WTC11 (cell line): ENCODE results near the gene ZFAND3. TPM values are rescaled to one million over a fixed set of nuclear protein-coding genes. Genes with fewer than 3 reads are reported as not detected.

Source experiments
- ATAC-seq: fragments of 200-7000 bp; cut with Tn5 transposase; 2 replicates; pipeline ENCODE4 v1.10.0; 2021; ENCODE audit warnings: mild to moderate bottlenecking, moderate library complexity
- CTCF ChIA-PET: fragments of 300-600 bp; sonication (Branson Sonifier 250); formaldehyde crosslinking; loops from one replicate; lab custom pipeline; 2021; ENCODE audit warnings: antibody characterized with exemption; lab: Charles Lee
- POLR2A ChIA-PET: fragments of 350-600 bp; sonication (Branson Sonifier 250); formaldehyde crosslinking; loops from one replicate; lab custom pipeline; 2021; ENCODE audit warnings: antibody characterized with exemption; lab: Charles Lee
- DNase-seq: peaks from one replicate; pipeline ENCODE4 v3.0.0; 2021; ENCODE audit warnings: low spot score
- H3K27ac Mint-ChIP-seq: 2 replicates; pipeline ENCODE4 v1.8.0; 2021; ENCODE audit warnings: mixed read lengths
- H3K27me3 Mint-ChIP-seq: 2 replicates; pipeline ENCODE4 v1.8.0; 2021; ENCODE audit warnings: low read depth, mild to moderate bottlenecking, moderate library complexity, mixed read lengths
- H3K36me3 Mint-ChIP-seq: 2 replicates; pipeline ENCODE4 v1.8.0; 2021; ENCODE audit warnings: mixed read lengths
- H3K4me1 Mint-ChIP-seq: 2 replicates; pipeline ENCODE4 v1.8.0; 2022; ENCODE audit warnings: mixed read lengths
- H3K4me3 Mint-ChIP-seq: 2 replicates; pipeline ENCODE4 v1.8.0; 2021; ENCODE audit warnings: mild to moderate bottlenecking, moderate library complexity, mixed read lengths
- H3K9me3 Mint-ChIP-seq: 2 replicates; pipeline ENCODE4 v1.8.0; 2021; ENCODE audit warnings: mixed read lengths
- CBFB ChIP-seq: sonication (generic); formaldehyde crosslinking; IDR thresholded peaks from 2 replicates; pipeline ENCODE4 v1.8.1; 2022; ENCODE audit warnings: mild to moderate bottlenecking, low read depth, missing genetic modification reagents
- CREM ChIP-seq: sonication (generic); formaldehyde crosslinking; IDR thresholded peaks from 2 replicates; pipeline ENCODE4 v1.8.1; 2022; ENCODE audit warnings: mild to moderate bottlenecking, missing genetic modification reagents, moderate library complexity
- E2F5 ChIP-seq: sonication (generic); formaldehyde crosslinking; IDR thresholded peaks from 2 replicates; pipeline ENCODE4 v1.8.1; 2022; ENCODE audit warnings: mild to moderate bottlenecking, moderate library complexity, missing genetic modification reagents
- ELF4 ChIP-seq: sonication (generic); formaldehyde crosslinking; IDR thresholded peaks from 2 replicates; pipeline ENCODE4 v1.8.1; 2022; ENCODE audit warnings: low read depth, mild to moderate bottlenecking, moderate library complexity, missing genetic modification reagents
- EMX1 ChIP-seq: fragments of 250-450 bp; sonication (Bioruptor Pico); IDR thresholded peaks from 2 replicates; pipeline ENCODE4 v1.8.0; 2021; ENCODE audit warnings: mild to moderate bottlenecking
- ESRRA ChIP-seq: sonication (generic); formaldehyde crosslinking; IDR thresholded peaks from 2 replicates; pipeline ENCODE4 v1.8.1; 2022; ENCODE audit warnings: mild to moderate bottlenecking, missing genetic modification reagents, borderline replicate concordance
- GABPB1 ChIP-seq: sonication (generic); formaldehyde crosslinking; IDR thresholded peaks from 2 replicates; pipeline ENCODE4 v1.8.1; 2023; ENCODE audit warnings: mild to moderate bottlenecking, missing genetic modification reagents
- GTF2I ChIP-seq: fragments of 250-450 bp; sonication (Bioruptor Pico); conservative IDR thresholded peaks from 2 replicates; pipeline ENCODE4 v1.4.0; 2021; ENCODE audit warnings: mild to moderate bottlenecking
- HMGA2 ChIP-seq: fragments of 250-450 bp; sonication (Bioruptor Pico); IDR thresholded peaks from 2 replicates; pipeline ENCODE4 v1.4.0; 2021; ENCODE audit warnings: mild to moderate bottlenecking, moderate library complexity
- JUN ChIP-seq: sonication (generic); formaldehyde crosslinking; IDR thresholded peaks from 2 replicates; pipeline ENCODE4 v1.8.0; 2023; ENCODE audit warnings: mild to moderate bottlenecking, missing genetic modification reagents
- MLX ChIP-seq: sonication (generic); formaldehyde crosslinking; IDR thresholded peaks from 2 replicates; pipeline ENCODE4 v1.8.1; 2023; ENCODE audit warnings: mild to moderate bottlenecking, missing genetic modification reagents, moderate library complexity
- MYBL2 ChIP-seq: sonication (generic); formaldehyde crosslinking; IDR thresholded peaks from 2 replicates; pipeline ENCODE4 v1.8.1; 2023; ENCODE audit warnings: mild to moderate bottlenecking, moderate library complexity, missing genetic modification reagents
- NFATC4 ChIP-seq: fragments of 250-450 bp; sonication (Bioruptor Pico); IDR thresholded peaks from 2 replicates; pipeline ENCODE4 v1.9.0; 2021; ENCODE audit warnings: mild to moderate bottlenecking
- OVOL2 ChIP-seq: fragments of 250-450 bp; sonication (Bioruptor Pico); IDR thresholded peaks from 2 replicates; pipeline ENCODE4 v1.9.0; 2021; ENCODE audit warnings: mild to moderate bottlenecking, borderline replicate concordance
- RELA ChIP-seq: sonication (generic); formaldehyde crosslinking; IDR thresholded peaks from 2 replicates; pipeline ENCODE4 v1.8.1; 2022; ENCODE audit warnings: missing genetic modification reagents, mild to moderate bottlenecking, borderline replicate concordance
- SMAD3 ChIP-seq: sonication (generic); formaldehyde crosslinking; IDR thresholded peaks from 2 replicates; pipeline ENCODE4 v1.8.0; 2022; ENCODE audit warnings: missing genetic modification reagents, mild to moderate bottlenecking, borderline replicate concordance
- TEAD1 ChIP-seq: sonication (generic); formaldehyde crosslinking; IDR thresholded peaks from 2 replicates; pipeline ENCODE4 v1.8.0; 2022; ENCODE audit warnings: mild to moderate bottlenecking, missing genetic modification reagents
- TP53 ChIP-seq: sonication (generic); formaldehyde crosslinking; IDR thresholded peaks from 2 replicates; pipeline ENCODE4 v1.8.1; 2023; ENCODE audit warnings: mild to moderate bottlenecking, missing genetic modification reagents
- ZNF232 ChIP-seq: sonication (generic); formaldehyde crosslinking; IDR thresholded peaks from 2 replicates; pipeline ENCODE4 v1.8.0; 2022; ENCODE audit warnings: mild to moderate bottlenecking, missing genetic modification reagents
- ZNF317 ChIP-seq: sonication (generic); formaldehyde crosslinking; IDR thresholded peaks from 2 replicates; pipeline ENCODE4 v1.8.1; 2023; ENCODE audit warnings: low read depth, mild to moderate bottlenecking, moderate library complexity, missing genetic modification reagents, borderline replicate concordance
- total RNA-seq: library from RNA; stranded (reverse); gene quantifications from 3 replicates; pipeline ENCODE4 v1.2.3, GENCODE V29; 2021
- TF ChIP-seq, protein P1 (sequence below): sonication (generic); formaldehyde crosslinking; conservative IDR thresholded peaks from 2 replicates; pipeline ENCODE4 v1.8.1; 2023; ENCODE audit warnings: mild to moderate bottlenecking, low read depth, missing genetic modification reagents, moderate library complexity
- TF ChIP-seq, protein P2 (sequence below): sonication (generic); formaldehyde crosslinking; IDR thresholded peaks from 2 replicates; pipeline ENCODE4 v1.8.0; 2023; ENCODE audit warnings: mild to moderate bottlenecking, missing genetic modification reagents
- TF ChIP-seq, protein P3 (sequence below): sonication (generic); formaldehyde crosslinking; IDR thresholded peaks from 2 replicates; pipeline ENCODE4 v1.8.0; 2023; ENCODE audit warnings: missing genetic modification reagents
- TF ChIP-seq, protein P4 (sequence below): sonication (generic); formaldehyde crosslinking; IDR thresholded peaks from 2 replicates; pipeline ENCODE4 v1.8.0; 2022; ENCODE audit warnings: mild to moderate bottlenecking, missing genetic modification reagents
- TF ChIP-seq, protein P5 (sequence below): sonication (generic); formaldehyde crosslinking; IDR thresholded peaks from 2 replicates; pipeline ENCODE4 v1.8.1; 2022; ENCODE audit warnings: missing genetic modification reagents, borderline replicate concordance

ZFAND3 gene
- total RNA-seq, 1 experiment from 2014 or later = 50.3 TPM

- TF ChIP-seq, protein P1, sequence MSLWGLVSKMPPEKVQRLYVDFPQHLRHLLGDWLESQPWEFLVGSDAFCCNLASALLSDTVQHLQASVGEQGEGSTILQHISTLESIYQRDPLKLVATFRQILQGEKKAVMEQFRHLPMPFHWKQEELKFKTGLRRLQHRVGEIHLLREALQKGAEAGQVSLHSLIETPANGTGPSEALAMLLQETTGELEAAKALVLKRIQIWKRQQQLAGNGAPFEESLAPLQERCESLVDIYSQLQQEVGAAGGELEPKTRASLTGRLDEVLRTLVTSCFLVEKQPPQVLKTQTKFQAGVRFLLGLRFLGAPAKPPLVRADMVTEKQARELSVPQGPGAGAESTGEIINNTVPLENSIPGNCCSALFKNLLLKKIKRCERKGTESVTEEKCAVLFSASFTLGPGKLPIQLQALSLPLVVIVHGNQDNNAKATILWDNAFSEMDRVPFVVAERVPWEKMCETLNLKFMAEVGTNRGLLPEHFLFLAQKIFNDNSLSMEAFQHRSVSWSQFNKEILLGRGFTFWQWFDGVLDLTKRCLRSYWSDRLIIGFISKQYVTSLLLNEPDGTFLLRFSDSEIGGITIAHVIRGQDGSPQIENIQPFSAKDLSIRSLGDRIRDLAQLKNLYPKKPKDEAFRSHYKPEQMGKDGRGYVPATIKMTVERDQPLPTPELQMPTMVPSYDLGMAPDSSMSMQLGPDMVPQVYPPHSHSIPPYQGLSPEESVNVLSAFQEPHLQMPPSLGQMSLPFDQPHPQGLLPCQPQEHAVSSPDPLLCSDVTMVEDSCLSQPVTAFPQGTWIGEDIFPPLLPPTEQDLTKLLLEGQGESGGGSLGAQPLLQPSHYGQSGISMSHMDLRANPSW (CRISPR knock-in tag) = no peak
- TF ChIP-seq SMAD3 (CRISPR knock-in tag) (no peak), MYBL2 (CRISPR knock-in tag) (no peak)
- TF ChIP-seq, protein P2, sequence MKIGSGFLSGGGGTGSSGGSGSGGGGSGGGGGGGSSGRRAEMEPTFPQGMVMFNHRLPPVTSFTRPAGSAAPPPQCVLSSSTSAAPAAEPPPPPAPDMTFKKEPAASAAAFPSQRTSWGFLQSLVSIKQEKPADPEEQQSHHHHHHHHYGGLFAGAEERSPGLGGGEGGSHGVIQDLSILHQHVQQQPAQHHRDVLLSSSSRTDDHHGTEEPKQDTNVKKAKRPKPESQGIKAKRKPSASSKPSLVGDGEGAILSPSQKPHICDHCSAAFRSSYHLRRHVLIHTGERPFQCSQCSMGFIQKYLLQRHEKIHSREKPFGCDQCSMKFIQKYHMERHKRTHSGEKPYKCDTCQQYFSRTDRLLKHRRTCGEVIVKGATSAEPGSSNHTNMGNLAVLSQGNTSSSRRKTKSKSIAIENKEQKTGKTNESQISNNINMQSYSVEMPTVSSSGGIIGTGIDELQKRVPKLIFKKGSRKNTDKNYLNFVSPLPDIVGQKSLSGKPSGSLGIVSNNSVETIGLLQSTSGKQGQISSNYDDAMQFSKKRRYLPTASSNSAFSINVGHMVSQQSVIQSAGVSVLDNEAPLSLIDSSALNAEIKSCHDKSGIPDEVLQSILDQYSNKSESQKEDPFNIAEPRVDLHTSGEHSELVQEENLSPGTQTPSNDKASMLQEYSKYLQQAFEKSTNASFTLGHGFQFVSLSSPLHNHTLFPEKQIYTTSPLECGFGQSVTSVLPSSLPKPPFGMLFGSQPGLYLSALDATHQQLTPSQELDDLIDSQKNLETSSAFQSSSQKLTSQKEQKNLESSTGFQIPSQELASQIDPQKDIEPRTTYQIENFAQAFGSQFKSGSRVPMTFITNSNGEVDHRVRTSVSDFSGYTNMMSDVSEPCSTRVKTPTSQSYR (CRISPR knock-in tag) = no peak
- TF ChIP-seq, protein P3, sequence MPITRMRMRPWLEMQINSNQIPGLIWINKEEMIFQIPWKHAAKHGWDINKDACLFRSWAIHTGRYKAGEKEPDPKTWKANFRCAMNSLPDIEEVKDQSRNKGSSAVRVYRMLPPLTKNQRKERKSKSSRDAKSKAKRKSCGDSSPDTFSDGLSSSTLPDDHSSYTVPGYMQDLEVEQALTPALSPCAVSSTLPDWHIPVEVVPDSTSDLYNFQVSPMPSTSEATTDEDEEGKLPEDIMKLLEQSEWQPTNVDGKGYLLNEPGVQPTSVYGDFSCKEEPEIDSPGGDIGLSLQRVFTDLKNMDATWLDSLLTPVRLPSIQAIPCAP (CRISPR knock-in tag) = no peak
Measured at GRCh38 chr6:38018755-38019165, 199.2 kb downstream of the ZFAND3 start (continued).

DNA sequence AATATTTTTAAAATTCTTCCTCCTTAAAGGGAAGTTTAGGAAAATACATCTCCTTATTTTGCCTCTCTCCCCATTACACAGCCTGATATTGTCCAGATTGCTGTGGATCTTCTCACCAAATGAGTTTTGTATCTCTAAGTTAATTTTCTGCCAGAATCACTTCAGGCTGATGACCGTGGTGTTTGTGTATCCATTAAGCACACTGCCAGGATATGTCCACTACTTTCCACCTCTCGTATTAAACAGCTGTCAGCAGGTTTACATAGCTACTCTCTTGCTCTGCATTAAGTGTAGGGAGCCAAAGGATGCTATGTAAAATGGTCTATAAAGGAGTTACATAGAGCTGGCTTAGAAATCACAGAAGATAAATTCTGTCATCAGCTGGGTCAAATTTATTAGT, 201.1 kb downstream of the ZFAND3 start:
- POLR2A ChIA-PET = no interaction called here
- H3K9me3 Mint-ChIP-seq = peaks cover 18% of the 10 kb centered on the region
- H3K36me3 Mint-ChIP-seq = peaks cover 19% of the 10 kb centered on the region
- no peak for TF ChIP-seq E2F5
- TF ChIP-seq ESRRA = no peak
- no peak for TF ChIP-seq JUN (CRISPR knock-in tag)
- TF ChIP-seq RELA = no peak
- TF ChIP-seq MLX (CRISPR knock-in tag) = no peak
- TF ChIP-seq HMGA2 = no peak
- TF ChIP-seq NFATC4 (CRISPR knock-in tag) = no peak
- no peak for TF ChIP-seq TP53 (CRISPR knock-in tag)
- TF ChIP-seq, protein P4, sequence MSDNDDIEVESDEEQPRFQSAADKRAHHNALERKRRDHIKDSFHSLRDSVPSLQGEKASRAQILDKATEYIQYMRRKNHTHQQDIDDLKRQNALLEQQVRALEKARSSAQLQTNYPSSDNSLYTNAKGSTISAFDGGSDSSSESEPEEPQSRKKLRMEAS (CRISPR knock-in tag) = no peak
- TF ChIP-seq, protein P5, sequence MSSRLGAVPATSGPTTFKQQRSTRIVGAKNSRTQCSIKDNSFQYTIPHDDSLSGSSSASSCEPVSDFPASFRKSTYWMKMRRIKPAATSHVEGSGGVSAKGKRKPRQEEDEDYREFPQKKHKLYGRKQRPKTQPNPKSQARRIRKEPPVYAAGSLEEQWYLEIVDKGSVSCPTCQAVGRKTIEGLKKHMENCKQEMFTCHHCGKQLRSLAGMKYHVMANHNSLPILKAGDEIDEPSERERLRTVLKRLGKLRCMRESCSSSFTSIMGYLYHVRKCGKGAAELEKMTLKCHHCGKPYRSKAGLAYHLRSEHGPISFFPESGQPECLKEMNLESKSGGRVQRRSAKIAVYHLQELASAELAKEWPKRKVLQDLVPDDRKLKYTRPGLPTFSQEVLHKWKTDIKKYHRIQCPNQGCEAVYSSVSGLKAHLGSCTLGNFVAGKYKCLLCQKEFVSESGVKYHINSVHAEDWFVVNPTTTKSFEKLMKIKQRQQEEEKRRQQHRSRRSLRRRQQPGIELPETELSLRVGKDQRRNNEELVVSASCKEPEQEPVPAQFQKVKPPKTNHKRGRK (CRISPR knock-in tag) = no peak
- TF ChIP-seq CBFB (CRISPR knock-in tag) = no peak
- no peak for TF ChIP-seq CREM (CRISPR knock-in tag)
- no peak for TF ChIP-seq ELF4 (CRISPR knock-in tag)
- TF ChIP-seq GTF2I (CRISPR knock-in tag) = no peak
- TF ChIP-seq EMX1 (CRISPR knock-in tag) = no peak
- no peak for TF ChIP-seq ZNF232 (CRISPR knock-in tag)
- TF ChIP-seq OVOL2 = no peak
- TF ChIP-seq ZNF317 = no peak
- no peak for TF ChIP-seq GABPB1 (CRISPR knock-in tag)
- no peak for TF ChIP-seq TEAD1 (CRISPR knock-in tag)
- TF ChIP-seq, all 79 proteins: peak for 0
- no peak for ATAC-seq
- Mint-ChIP-seq H3K4me1 (peaks cover 7% of the 10 kb centered on the region; the same call in 1 of the 2 replicates), H3K27ac (no peak overlapping the region), H3K4me3 (no peak overlapping the region), H3K27me3 (no peaks in the 10 kb centered on the region; the same call in 1 of the 2 replicates)
- DNase-seq = no peak
- CTCF ChIA-PET = interaction anchor here (0.9 to 3.0 kb wide), 3 partner anchors 9 to 202 kb away, joined by 3 to 14 read pairs (median 3); no protein-coding TSS in a partner anchor
